Measurements from ENCODE around the gene SPN. TPM values are rescaled to one million over a fixed set of nuclear protein-coding genes. Genes with fewer than 3 reads are reported as not detected.

SPN gene
- polyA plus RNA-seq, 1 donor (not counting 4 experiments of a cell fraction or from before 2014, with no cell fraction given): 0.07 TPM

DNA sequence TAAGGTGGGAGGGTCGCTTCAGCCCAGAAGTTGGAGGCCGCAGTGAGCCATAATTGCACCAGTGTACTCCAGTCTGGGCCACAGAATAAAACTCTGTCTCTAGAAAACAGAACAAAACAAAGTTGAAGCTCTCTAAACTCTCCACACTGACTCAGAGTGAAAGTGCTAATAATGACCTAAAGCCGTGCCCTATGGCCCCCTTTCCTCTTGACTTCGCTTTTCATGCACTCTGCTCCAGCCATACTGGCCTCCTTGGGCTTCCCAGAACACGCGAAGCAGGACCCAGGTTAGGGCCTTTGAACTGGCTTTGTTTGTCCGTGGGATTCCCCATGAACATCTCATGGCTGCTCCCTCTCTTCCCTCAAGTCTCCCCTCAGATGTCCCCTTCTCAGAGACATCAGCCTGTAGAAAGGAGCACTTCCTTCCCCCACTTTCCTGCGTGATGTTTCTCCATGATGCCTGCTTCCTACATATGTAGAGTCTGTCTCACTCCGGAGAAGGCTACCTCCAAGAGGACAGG lies 18.6 kb upstream of the SPN start:
- Histone ChIP-seq H3K27ac (ENCODE audit: control insufficient read depth, insufficient read depth, low read length) (no peak overlapping the region), H3K9me1 (ENCODE audit: control insufficient read depth, extremely low read depth, insufficient read depth, low read length) (no peaks in the 10 kb centered on the region), H3K4me1 (ENCODE audit: control insufficient read depth, extremely low read depth, insufficient read depth, low read length) (no peaks in the 10 kb centered on the region), H4K20me1 (ENCODE audit: control insufficient read depth, extremely low read depth, insufficient read depth, low read length) (no peaks in the 10 kb centered on the region), H3K4me3 (ENCODE audit: control insufficient read depth in 2 of 3, extremely low read depth in 1 of 3, insufficient read depth in 2 of 3, low read depth in 1 of 3, low read length in 3 of 3) (no peak overlapping the region), H3K4me2 (ENCODE audit: control insufficient read depth, extremely low read depth, insufficient read depth, low read depth, low read length) (no peak overlapping the region), H3K9me3 (ENCODE audit: control insufficient read depth, low read depth, low read length) (no peaks in the 10 kb centered on the region), H3K36me3 (ENCODE audit: control insufficient read depth in 2 of 2, extremely low read depth in 1 of 2, insufficient read depth in 2 of 2, low read length in 2 of 2) (no peaks in the 10 kb centered on the region), H3K9ac (ENCODE audit: control insufficient read depth, extremely low read depth, insufficient read depth, low read length) (no peak overlapping the region), H3K79me2 (ENCODE audit: control insufficient read depth, insufficient read depth, low read length) (no peaks in the 10 kb centered on the region), H3K27me3 (ENCODE audit: control insufficient read depth, extremely low read depth, insufficient read depth, low read length) (no peaks in the 10 kb centered on the region), H2AFZ (ENCODE audit: control insufficient read depth, low read length) (no peak overlapping the region)
- TF ChIP-seq CTCF (optimal IDR thresholded peaks at IDR 0.05 in 1 of 3, IDR thresholded peaks at IDR 0.05 in 1 of 3, conservative IDR thresholded peaks at IDR 0.05 in 1 of 3; ENCODE audit: extremely low read depth in 1 of 3, insufficient read depth in 2 of 3, low read length in 3 of 3): no peak
- no peak for TF ChIP-seq EZH2 (IDR thresholded peaks at IDR 0.05; ENCODE audit: low read length)
- DNase-seq (ENCODE audit: low read depth, low spot score) (no peak), FAIRE-seq (no peak)
- dilution Hi-C loops (cut with MboI; ENCODE audit: extremely low pct_ligation_motif_present, low sequenced_read_pairs): no loop called here

GRCh38 chr16:29644973-29645693 lies 17.9 kb upstream of the SPN start:
- dilution Hi-C loops (cut with MboI; ENCODE audit: extremely low pct_ligation_motif_present, low sequenced_read_pairs): no loop called here
- FAIRE-seq (no peak), DNase-seq (ENCODE audit: low read depth, low spot score) (no peak)
- Histone ChIP-seq H3K9me3 (ENCODE audit: control insufficient read depth, low read depth, low read length) (no peaks in the 10 kb centered on the region), H3K9ac (ENCODE audit: control insufficient read depth, extremely low read depth, insufficient read depth, low read length) (no peak overlapping the region), H3K4me2 (ENCODE audit: control insufficient read depth, extremely low read depth, insufficient read depth, low read depth, low read length) (no peak overlapping the region), H3K4me1 (ENCODE audit: control insufficient read depth, extremely low read depth, insufficient read depth, low read length) (no peaks in the 10 kb centered on the region), H3K27me3 (ENCODE audit: control insufficient read depth, extremely low read depth, insufficient read depth, low read length) (no peaks in the 10 kb centered on the region), H3K9me1 (ENCODE audit: control insufficient read depth, extremely low read depth, insufficient read depth, low read length) (no peaks in the 10 kb centered on the region), H4K20me1 (ENCODE audit: control insufficient read depth, extremely low read depth, insufficient read depth, low read length) (no peaks in the 10 kb centered on the region), H3K27ac (ENCODE audit: control insufficient read depth, insufficient read depth, low read length) (no peak overlapping the region), H3K79me2 (ENCODE audit: control insufficient read depth, insufficient read depth, low read length) (no peaks in the 10 kb centered on the region), H3K36me3 (ENCODE audit: control insufficient read depth in 2 of 2, extremely low read depth in 1 of 2, insufficient read depth in 2 of 2, low read length in 2 of 2) (no peaks in the 10 kb centered on the region), H3K4me3 (ENCODE audit: control insufficient read depth in 2 of 3, extremely low read depth in 1 of 3, insufficient read depth in 2 of 3, low read depth in 1 of 3, low read length in 3 of 3) (no peak overlapping the region), H2AFZ (ENCODE audit: control insufficient read depth, low read length) (no peak overlapping the region)
- TF ChIP-seq CTCF (optimal IDR thresholded peaks at IDR 0.05 in 1 of 3, IDR thresholded peaks at IDR 0.05 in 1 of 3, conservative IDR thresholded peaks at IDR 0.05 in 1 of 3; ENCODE audit: extremely low read depth in 1 of 3, insufficient read depth in 2 of 3, low read length in 3 of 3) (no peak), EZH2 (IDR thresholded peaks at IDR 0.05; ENCODE audit: low read length) (no peak)
